BLaER1 (cell line): ENCODE data around the gene OR52E5.

Experiments used
- H3K27ac ChIP-seq: shearing (Covaris generic); formaldehyde crosslinking; 2 replicates; pipeline ENCODE4 v1.8.1; 2022
- H3K27me3 ChIP-seq: shearing (Covaris generic); formaldehyde crosslinking; 2 replicates; pipeline ENCODE4 v1.8.1; 2022
- H3K36me3 ChIP-seq: shearing (Covaris generic); formaldehyde crosslinking; 2 replicates; pipeline ENCODE4 v1.8.1; 2022
- H3K4me1 ChIP-seq: shearing (Covaris generic); formaldehyde crosslinking; 2 replicates; pipeline ENCODE4 v1.8.1; 2022
- H3K4me2 ChIP-seq: shearing (Covaris generic); formaldehyde crosslinking; 2 replicates; pipeline ENCODE4 v1.8.1; 2022
- H3K4me3 ChIP-seq: shearing (Covaris generic); formaldehyde crosslinking; 2 replicates; pipeline ENCODE4 v1.8.1; 2022
- H3K9ac ChIP-seq: shearing (Covaris generic); formaldehyde crosslinking; 2 replicates; pipeline ENCODE4 v1.8.1; 2022
- H3K9me3 ChIP-seq: shearing (Covaris generic); formaldehyde crosslinking; 2 replicates; pipeline ENCODE4 v1.8.1; 2022
- H4K20me1 ChIP-seq: shearing (Covaris generic); formaldehyde crosslinking; 2 replicates; pipeline ENCODE4 v1.8.1; 2022
- Cebpa-rat ChIP-seq: shearing (Covaris generic); IDR thresholded peaks from 2 replicates; pipeline ENCODE4 v1.8.1; 2022

Gene OR52E5

DNA sequence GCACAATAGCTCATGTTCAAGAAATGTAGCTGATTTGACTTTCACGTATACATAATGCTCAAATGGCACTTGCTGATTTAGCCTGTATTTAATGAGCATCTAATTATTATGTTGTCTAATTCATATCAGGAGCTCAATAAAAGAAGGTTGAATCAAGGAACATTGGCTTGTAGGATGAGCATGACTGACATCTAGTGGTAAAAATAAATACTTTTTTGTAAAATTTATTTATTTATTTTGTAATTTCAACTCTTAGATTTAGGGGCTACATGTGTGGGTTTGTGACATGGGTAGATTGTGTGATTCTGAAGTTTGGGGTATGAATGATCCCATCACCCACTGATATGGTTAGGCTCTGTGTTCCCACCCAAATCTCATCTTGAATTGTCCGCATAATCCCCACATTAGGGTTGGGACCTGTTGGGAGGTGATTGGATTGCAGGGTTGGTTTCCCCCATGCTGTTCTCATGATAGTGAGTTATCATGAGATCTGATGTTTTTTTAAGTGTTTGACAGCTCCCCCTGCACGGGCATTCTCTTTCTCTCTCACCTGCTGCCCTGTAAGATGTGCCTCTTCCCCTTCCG is 1.7 kb upstream of the OR52E5 start:
- TF ChIP-seq Cebpa-rat, result no peak
- Histone ChIP-seq H3K4me3 (no peak overlapping the region), H3K36me3 (no peaks in the 10 kb centered on the region), H3K4me1 (no peaks in the 10 kb centered on the region), H3K9me3 (no peaks in the 10 kb centered on the region), H4K20me1 (no peaks in the 10 kb centered on the region), H3K4me2 (no peak overlapping the region), H3K27me3 (no peaks in the 10 kb centered on the region), H3K9ac (no peak overlapping the region), H3K27ac (no peak overlapping the region)

DNA sequence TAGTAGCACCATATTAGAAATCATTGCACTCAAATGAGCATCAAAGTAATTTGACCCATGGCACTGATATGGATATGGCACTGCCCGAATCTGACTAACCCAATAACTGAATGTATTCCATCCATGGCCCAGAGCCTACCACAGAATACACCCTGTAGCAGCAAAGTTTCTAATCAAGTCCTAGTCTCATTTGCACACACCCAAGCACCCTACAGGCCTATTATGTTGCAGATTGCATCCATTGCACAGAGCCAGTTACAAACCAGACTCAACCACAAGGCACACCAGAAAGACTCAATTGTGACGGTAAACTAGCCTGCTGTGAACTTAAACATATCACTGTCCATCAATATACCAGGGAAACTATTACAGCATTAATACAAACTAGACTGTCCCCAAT is 6.5 kb downstream of the OR52E5 start:
- no peak for TF ChIP-seq Cebpa-rat
- H3K4me2 ChIP-seq, result no peak overlapping the region

DNA sequence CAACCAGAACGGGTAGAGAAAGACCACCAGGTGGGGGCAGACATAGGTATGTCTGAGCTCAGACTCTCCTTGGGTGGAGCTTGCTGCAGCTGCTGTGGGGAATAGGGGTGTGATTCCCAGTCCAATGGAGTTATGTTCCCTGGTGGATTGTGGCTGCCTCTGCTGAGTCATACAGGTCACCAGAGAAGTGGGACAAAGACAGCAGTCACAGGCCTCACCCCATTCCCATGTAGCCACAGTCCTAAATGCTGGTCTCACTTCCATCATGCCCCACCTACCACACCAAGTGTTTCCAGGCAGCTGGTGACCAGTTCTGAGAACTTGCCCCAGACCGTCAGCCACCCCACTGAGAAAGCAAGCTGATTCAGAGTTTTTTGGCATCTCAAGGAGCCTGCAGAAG is 17.5 kb downstream of the OR52E5 start:
- TF ChIP-seq Cebpa-rat, result no peak
- Histone ChIP-seq H3K4me1 (no peaks in the 10 kb centered on the region), H3K27ac (no peak overlapping the region), H4K20me1 (no peaks in the 10 kb centered on the region), H3K4me2 (no peak overlapping the region), H3K36me3 (no peaks in the 10 kb centered on the region), H3K9ac (no peak overlapping the region), H3K27me3 (no peaks in the 10 kb centered on the region), H3K4me3 (no peak overlapping the region), H3K9me3 (peaks cover 7% of the 10 kb centered on the region; the same call in 1 of the 2 replicates)

More for the DNA sequence above, 6.5 kb downstream of the OR52E5 start:
- Histone ChIP-seq H3K4me1 (no peaks in the 10 kb centered on the region), H4K20me1 (no peaks in the 10 kb centered on the region), H3K27me3 (no peaks in the 10 kb centered on the region), H3K36me3 (no peaks in the 10 kb centered on the region), H3K9ac (no peak overlapping the region), H3K9me3 (no peaks in the 10 kb centered on the region), H3K4me3 (no peak overlapping the region), H3K27ac (no peak overlapping the region)

DNA sequence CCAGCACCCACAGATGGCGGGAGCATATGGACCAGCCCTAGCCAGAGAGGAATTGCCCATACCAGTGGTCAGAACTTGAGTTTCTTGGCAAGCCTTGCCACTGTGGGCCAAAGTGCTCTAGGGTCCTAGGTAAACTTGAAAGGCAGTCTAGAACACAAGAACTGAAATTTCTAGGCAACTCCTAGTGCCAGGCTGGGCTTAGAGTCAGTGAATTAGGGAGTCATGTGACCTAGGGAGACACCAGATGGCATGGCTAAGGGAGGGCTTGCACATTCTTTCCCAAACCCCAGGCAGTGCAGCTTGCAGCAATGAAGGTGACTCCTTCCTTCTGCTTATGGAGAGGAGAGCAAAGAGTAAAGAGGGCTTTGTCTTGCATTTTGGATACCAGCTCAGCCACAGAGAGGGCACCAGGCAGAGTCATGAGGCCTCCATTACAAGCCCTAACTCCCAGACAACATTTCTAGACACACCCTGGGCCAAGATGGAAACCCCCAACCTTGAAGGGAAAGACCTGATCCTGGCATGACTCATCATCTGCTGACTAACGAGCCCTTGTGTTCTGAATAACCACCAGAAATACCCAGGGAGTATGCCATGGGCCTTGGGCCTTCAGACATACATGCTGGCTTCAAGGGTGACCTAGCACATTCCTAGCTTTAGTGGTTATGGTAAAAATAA is 29.9 kb downstream of the OR52E5 start:
- Histone ChIP-seq H3K4me1 (no peaks in the 10 kb centered on the region), H3K36me3 (no peaks in the 10 kb centered on the region), H3K27ac (no peak overlapping the region), H3K4me3 (no peak overlapping the region), H3K9ac (no peak overlapping the region), H3K27me3 (no peaks in the 10 kb centered on the region), H3K9me3 (no peaks in the 10 kb centered on the region), H4K20me1 (no peaks in the 10 kb centered on the region), H3K4me2 (no peak overlapping the region)
- no peak for TF ChIP-seq Cebpa-rat

DNA sequence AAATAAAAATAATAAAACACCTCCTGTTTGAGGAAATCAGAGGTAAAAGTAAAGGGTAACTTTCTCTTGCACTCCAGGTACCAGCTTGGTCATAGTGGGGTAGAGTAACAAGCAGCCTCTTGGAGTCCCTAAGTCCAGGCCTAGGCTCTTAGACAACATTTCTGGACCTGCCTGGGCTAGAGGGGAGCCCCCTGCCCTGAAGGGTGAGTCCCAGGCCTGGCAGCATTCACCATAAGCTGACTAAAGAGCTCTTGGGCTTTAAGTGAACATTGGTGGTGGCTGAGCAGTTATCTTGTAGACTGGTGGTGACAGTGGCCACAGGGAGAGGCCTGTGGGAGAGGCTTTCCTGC is 30.4 kb downstream of the OR52E5 start:
- H3K9ac ChIP-seq, result no peak overlapping the region
- no peak overlapping the region for H3K27ac ChIP-seq
- no peaks in the 10 kb centered on the region for H3K36me3 ChIP-seq
- H3K4me3 ChIP-seq, result no peak overlapping the region
- no peaks in the 10 kb centered on the region for H4K20me1 ChIP-seq
- H3K27me3 ChIP-seq, result no peaks in the 10 kb centered on the region
- no peaks in the 10 kb centered on the region for H3K4me1 ChIP-seq
- TF ChIP-seq Cebpa-rat, result no peak
- H3K4me2 ChIP-seq, result no peak overlapping the region
- peaks cover 3% of the 10 kb centered on the region; the same call in 1 of the 2 replicates for H3K9me3 ChIP-seq

DNA sequence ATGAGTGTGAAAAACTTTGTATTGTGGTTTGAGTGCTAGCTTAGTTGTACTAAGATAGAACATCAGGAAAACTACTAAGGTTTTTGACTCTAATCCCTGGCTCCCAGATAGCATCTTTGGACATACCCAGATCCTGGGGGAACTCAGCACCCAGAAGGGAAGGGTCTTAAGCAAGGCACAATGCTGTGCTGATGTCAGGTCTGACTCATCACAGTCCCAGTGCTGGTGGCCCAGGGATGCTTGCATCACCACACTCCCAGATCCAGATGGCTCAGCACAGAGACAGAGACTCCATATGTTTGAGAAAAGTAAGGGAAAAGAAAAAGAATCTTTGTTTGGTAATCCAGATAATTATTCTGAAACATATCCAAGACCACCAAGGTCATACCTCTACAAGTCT is 30.8 kb downstream of the OR52E5 start:
- TF ChIP-seq Cebpa-rat, result no peak
- Histone ChIP-seq H3K4me2 (no peak overlapping the region), H3K27ac (no peak overlapping the region), H3K9me3 (peaks cover 7% of the 10 kb centered on the region), H3K4me3 (no peak overlapping the region), H3K4me1 (no peaks in the 10 kb centered on the region), H3K27me3 (no peaks in the 10 kb centered on the region), H3K36me3 (no peaks in the 10 kb centered on the region), H3K9ac (no peak overlapping the region), H4K20me1 (no peaks in the 10 kb centered on the region)

DNA sequence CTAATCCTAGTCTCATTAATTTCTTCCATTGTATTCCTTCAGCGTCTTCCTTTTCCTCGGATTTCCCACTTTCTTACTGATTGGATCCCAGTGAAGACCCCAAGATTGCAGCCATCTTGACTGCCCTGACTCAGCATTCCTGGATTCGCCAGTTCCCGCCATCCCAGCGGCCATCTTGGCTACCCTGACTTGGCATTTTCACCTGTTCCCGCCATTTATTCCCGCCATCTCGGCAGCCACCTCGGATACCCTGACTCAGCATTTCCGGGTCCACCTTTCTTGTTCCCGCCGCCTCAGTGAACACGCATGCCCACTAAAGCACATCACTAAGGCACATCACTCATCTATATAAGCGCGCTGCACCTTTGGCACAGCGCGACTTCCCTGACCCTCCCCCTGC is 35.3 kb downstream of the OR52E5 start:
- H3K4me2 ChIP-seq, result no peak overlapping the region
- no peak overlapping the region for H3K9ac ChIP-seq
- no peaks in the 10 kb centered on the region for H4K20me1 ChIP-seq
- H3K4me1 ChIP-seq, result no peaks in the 10 kb centered on the region
- no peak for TF ChIP-seq Cebpa-rat
- no peaks in the 10 kb centered on the region for H3K36me3 ChIP-seq
- no peak overlapping the region for H3K4me3 ChIP-seq
- no peaks in the 10 kb centered on the region for H3K27me3 ChIP-seq
- H3K27ac ChIP-seq, result no peak overlapping the region
- H3K9me3 ChIP-seq, result peaks cover 38% of the 10 kb centered on the region

DNA sequence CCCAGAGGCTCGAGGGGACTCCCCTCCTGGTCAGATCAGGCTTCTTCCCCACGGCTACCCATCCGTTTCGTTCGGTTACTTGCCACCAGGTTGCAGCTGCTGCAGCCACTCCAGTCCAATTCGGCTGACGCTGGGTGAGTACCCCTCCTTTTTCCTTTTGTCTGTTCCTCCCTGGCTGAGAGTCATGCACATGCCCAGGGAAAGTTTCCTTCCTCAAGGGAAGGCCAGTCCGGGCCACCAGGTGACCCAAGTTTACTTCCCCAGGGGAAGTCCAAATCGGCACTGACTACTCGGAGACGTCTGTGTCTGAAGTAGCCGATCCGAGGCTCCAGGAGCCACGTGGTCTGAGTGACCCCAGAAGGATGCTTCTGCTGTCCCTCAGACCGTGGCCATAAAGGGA is 35.8 kb downstream of the OR52E5 start:
- Histone ChIP-seq H3K4me2 (no peak overlapping the region), H3K27ac (no peak overlapping the region), H3K9me3 (peaks cover 38% of the 10 kb centered on the region), H3K4me3 (no peak overlapping the region), H4K20me1 (no peaks in the 10 kb centered on the region), H3K27me3 (no peaks in the 10 kb centered on the region), H3K9ac (no peak overlapping the region), H3K4me1 (no peaks in the 10 kb centered on the region), H3K36me3 (no peaks in the 10 kb centered on the region)
- TF ChIP-seq Cebpa-rat, result no peak

DNA sequence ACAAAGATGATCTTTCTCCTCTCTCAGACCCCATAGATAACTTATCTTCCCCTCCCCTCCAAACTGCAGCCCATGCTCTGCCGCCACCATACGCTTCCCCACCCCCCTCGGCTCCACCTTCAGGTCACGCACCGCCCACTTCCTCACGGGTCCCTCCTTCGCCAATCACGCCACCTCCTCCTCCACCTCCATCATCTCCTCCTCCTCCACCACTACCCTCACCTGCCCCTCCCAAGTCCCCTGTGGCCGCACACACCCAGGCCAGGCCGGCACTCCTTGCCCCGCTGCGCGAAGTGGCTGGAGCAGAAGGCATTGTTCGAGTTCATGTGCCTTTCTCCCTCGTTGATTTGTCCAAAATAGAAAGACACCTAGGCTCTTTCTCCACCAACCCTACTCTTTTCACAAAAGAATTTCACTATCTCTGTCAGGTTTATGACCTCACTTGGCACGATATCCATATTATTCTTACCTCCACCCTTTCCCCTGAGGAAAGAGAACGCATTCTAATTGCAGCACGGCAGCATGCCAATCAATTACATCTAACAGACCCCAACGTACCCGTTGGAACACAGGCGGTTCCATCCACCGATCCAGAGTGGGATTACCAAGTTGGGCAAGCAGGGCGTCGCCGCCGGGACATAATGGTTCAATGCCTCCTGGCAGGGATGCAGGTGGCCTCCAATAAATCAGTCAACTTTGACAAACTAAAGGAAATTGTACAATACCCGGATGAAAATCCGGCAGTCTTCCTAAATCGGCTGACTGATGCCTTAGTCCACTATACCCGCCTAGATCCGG is 36.8 kb downstream of the OR52E5 start:
- H3K4me2 ChIP-seq, result no peak overlapping the region
- no peaks in the 10 kb centered on the region for H3K36me3 ChIP-seq
- no peak for TF ChIP-seq Cebpa-rat
- no peaks in the 10 kb centered on the region for H4K20me1 ChIP-seq
- H3K9me3 ChIP-seq, result peaks cover 38% of the 10 kb centered on the region
- no peaks in the 10 kb centered on the region for H3K27me3 ChIP-seq
- H3K27ac ChIP-seq, result no peak overlapping the region
- no peak overlapping the region for H3K9ac ChIP-seq
- H3K4me3 ChIP-seq, result no peak overlapping the region
- H3K4me1 ChIP-seq, result no peaks in the 10 kb centered on the region

DNA sequence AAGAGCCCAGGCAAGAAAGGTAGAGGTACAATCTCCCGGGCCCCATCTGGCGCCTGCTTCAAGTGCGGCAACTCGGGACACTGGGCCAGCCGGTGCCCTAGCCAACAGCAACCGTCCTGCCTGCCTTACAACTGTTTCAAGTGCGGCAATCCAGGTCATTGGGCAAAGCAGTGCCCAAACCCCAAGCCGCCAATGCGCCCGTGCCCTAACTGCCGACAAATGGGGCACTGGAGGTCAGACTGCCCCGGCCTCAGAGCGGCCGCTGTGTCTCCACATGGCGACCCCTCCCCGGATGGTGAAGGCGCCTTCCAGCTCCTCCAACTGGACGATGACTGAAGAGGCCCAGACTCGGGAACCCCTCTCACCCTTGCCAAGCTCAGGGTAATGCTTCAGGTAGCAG is 37.6 kb downstream of the OR52E5 start:
- TF ChIP-seq Cebpa-rat, result no peak
- no peak overlapping the region for H3K9ac ChIP-seq
- H4K20me1 ChIP-seq, result no peaks in the 10 kb centered on the region
- no peaks in the 10 kb centered on the region for H3K36me3 ChIP-seq
- no peak overlapping the region for H3K27ac ChIP-seq
- H3K9me3 ChIP-seq, result peaks cover 43% of the 10 kb centered on the region
- no peaks in the 10 kb centered on the region for H3K27me3 ChIP-seq
- H3K4me2 ChIP-seq, result no peak overlapping the region
- H3K4me1 ChIP-seq, result no peaks in the 10 kb centered on the region
- no peak overlapping the region for H3K4me3 ChIP-seq
